HK-2 (cell line): ENCODE data around the gene AOC3.
"Not testable (repeated sequence)": the region's sequence is repeated elsewhere in the genome, so short reads cannot be mapped to it uniquely, and the experiment has no call there.

ENCODE experiments used
- DNase-seq: peaks from one replicate; pipeline ENCODE4 v3.0.0-alpha.2; 2018; ENCODE audit not compliant: unreplicated experiment

Gene AOC3

DNA sequence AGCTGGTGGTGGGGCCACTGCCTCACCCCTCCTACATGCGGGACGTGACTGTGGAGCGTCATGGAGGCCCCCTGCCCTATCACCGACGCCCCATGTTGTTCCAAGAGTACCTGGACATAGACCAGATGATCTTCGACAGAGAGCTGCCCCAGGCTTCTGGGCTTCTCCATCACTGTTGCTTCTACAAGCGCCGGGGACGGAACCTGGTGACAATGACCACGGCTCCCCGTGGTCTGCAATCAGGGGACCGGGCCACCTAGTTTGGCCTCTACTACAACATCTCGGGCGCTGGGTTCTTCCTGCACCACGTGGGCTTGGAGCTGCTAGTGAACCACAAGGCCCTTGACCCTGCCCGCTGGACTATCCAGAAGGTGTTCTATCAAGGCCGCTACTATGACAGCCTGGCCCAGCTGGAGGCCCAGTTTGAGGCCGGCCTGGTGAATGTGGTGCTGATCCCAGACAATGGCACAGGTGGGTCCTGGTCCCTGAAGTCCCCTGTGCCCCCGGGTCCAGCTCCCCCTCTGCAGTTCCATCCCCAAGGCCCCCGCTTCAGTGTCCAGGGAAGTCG, 16.8 kb downstream of the AOC3 start:
- DNase-seq: not testable (repeated sequence)

DNA sequence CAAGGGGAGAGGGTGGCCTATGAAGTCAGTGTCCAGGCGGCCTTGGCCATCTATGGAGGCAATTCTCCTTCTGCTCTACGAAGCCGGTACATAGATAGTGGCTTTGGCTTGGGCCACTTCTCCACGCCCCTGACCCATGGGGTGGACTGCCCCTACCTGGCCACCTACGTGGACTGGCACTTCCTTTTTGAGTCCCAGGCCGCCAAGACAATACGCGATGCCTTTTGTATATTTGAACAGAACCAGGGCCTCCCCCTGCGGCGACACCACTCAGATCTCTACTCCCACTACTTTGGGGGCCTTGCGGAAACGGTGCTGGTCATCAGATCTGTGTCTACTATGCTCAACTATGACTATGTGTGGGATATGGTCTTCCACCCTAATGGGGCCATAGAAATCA, 17.3 kb downstream of the AOC3 start:
- DNase-seq: no peak

GRCh38 chr17:42871647-42872046, 20.6 kb downstream of the AOC3 start:
- DNase-seq: no peak

- no peak for DNase-seq
Observed at GRCh38 chr17:42872251-42872965, 21.4 kb downstream of the AOC3 start.

DNA sequence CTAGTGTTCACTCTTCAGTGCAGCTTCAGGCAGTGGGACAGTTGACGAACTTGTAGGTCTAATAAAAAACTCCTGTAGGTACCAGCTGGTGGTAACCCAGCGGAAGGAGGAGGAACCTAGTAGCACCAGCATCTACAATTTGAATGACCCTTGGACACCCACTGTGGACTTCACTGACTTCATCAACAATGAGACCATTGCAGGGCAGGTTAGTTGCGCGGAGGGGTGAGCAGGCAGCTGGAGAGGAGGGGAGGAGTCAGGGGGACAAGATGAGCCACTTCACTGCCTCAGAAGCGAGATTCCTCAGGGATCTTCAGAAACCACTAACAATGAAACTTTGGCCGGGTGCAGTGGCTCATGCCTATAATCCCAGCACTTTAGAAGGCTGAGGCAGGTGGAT, 22.3 kb downstream of the AOC3 start:
- no peak for DNase-seq

GRCh38 chr17:42873932-42874695, 23.1 kb downstream of the AOC3 start:
- DNase-seq: not testable (repeated sequence)

DNA sequence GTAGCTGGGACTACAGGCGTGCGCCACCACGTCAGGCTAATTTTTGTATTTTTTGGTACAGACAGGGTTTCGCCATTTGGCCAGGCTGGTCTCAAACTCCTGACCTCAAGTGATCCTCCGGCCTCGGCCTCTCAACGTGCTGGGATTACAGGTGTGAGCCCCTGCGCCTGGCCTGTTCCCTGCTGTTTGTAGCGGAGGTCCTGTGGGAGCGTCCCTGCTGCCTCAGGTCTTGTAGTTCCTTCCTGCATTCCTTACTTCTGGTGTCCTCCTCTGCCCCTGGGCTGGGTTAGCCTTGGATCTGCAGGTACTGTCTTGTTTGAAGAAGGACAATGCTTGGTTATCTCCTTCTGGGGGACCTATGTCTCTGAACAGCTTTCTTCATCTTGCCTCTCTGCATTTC, 26.0 kb downstream of the AOC3 start:
- DNase-seq: no peak

DNA sequence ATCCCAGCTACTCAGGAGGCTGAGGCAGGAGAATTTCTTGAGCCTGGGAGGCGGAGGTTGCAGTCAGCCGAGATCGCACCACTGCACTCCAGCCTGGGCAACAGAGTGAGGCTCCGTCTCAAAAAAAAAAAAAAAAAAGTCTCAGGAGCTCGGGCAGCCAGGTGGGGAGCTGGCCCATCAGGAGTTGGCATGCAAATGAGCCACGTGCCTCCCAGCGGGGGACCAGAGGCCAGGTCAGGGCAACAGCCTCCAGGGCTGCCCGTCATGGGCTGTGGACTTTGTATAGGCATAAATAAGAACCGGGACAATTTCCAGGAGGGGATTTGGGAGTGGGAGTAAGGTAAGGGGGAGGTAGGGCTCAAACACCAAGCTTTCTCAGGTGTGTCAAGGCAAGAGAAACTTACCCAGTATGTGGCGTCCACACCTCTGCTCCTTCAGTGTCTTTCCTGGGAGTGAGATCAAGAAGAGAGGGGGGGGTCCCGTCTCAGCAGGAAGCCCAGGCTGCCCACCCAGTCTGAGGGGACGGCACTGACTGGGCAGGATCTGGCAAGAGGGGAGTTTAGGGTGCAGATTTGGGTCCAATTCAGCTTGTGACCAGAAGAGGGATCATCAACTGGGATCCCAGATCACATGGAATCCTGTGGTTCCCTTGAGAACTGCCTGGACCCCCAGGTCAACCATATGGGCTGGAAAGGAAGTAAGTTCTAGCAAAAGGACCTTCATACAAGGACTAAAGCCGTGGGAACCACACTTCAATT, 27.3 kb downstream of the AOC3 start:
- no peak for DNase-seq

DNA sequence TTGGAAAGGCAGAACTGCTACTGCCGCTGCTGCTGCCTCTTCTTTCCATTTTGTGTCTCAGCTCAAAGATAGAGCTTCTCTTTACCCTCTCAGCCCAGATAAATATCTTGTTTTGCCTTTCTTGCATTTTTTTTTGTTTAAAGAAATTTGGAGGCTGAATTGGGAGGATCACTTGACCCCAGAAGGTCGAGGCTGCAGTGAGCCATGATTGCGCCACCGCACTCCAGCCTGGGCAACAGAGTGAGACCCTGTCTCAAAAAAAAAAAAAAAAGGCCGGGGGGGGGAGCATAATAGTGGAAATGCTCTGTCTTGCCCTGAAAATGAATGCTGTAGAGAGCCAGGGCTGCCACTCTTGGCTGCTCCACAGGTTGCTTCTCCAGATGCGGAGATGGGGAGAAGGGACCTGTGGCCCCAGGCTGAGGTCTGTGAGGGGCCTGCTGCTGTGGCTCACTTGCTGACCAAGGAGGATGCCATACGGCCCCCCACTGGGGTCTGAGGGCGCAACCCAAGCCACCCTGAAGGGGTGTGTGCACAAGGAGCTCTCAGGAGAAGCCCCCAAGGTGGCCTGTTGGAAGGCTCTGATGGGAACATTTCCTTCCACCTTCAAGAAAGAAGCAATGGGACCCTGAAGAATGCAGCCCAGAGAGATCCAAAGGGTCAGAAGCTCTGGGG, 28.1 kb downstream of the AOC3 start:
- no peak for DNase-seq

GRCh38 chr17:42879596-42879985, 28.6 kb downstream of the AOC3 start:
- no peak for DNase-seq

DNA sequence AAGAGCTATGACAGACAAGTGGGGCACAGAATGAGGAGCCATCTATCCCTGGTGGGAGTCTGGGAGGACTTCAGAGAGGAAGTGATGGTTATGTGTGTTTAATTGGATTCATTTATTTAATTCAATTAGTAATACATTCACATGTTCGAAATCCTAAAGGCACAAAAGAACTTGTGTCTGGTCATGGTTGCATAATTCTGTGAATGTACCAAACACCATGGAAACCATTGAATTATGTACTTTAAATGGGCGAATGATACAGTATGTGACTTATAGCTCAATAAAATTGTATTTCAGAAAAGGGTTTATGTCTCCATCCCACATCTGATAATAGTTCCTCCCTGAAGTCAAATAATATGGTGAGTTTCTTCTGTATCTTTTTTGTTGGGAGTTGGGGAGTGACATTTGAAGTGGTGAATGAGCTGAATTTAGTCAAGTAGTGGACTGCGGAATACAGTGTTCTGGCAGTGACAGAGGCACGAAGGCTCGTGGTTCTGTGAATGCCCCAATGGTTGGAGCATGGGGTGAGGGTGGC, 29.8 kb downstream of the AOC3 start:
- no peak for DNase-seq

- not testable (repeated sequence) for DNase-seq
Observed at GRCh38 chr17:42881706-42882105, 30.7 kb downstream of the AOC3 start.

DNA sequence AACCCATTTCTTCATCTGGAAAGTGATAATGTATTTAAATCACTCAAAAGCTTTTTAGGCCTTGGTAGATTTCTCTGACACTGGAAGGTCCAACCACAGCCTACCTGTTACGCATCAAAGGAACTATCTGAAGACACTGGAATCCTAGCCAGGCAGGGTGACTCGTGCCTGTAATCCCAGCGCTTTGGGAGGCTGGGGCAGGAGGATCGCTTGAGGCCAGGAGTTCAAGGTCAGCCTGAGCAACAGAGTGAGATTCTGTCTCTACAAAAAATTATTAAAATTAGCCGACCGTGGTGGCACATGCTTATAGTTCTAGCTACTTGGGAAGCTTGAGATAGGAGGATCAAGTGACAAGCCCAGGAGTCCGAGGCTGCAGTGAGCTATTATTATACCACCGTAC, 31.2 kb downstream of the AOC3 start:
- DNase-seq: no peak

GRCh38 chr17:42883802-42884558, 33.0 kb downstream of the AOC3 start:
- no peak for DNase-seq

DNA sequence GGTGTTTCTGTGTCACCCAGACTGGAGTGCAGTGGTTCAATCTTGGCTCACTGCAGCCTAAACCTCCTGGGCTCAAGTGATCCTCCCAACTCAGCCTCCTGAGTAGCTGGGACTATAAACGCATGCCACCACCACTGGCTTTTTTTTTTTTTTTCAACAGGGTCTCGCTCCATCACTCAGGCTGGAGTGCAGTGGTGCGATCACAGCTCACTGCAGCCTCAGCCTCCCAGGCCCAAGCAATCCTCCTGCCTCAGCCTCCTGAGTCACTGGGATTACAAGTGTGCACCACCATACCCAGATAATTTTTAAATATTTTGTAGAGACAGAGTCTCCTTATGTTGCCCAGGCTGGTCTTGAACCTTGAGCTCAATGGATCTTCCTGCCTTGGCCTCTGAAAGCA, 34.8 kb downstream of the AOC3 start:
- not testable (repeated sequence) for DNase-seq

GRCh38 chr17:42886283-42887176, 35.5 kb downstream of the AOC3 start:
- DNase-seq: no peak

- DNase-seq: no peak
Observed at GRCh38 chr17:42889809-42890208, 38.8 kb downstream of the AOC3 start.

DNA sequence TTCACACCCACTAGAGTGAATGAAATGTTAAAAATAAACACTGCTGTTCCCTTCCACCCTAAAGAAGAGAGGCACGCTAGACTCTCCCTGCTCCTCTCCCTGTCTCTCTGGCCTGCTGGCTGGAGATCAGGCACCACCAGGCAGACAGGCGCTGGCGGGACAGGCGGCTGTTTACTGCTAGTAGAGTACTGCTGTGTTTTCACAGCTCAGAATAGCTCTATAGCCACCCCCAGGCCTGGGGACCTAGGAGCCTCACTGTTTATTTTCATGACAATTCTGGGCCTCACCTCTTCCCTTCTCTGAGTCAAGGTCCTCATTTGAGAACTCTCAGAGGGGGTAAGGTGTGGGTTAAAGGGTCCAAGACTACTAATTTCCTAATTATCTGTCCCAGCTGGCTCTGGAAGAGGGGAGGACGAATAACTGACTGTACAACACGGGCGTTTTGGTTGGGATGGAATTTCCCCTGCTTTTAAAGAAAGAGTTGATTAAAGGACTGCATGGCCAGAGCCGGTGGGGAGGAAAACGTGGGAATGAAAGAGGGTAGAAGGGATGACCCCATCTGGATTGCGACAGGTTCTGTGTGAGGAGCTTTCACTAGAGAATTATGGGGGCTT, 40.6 kb downstream of the AOC3 start:
- DNase-seq: no peak

DNA sequence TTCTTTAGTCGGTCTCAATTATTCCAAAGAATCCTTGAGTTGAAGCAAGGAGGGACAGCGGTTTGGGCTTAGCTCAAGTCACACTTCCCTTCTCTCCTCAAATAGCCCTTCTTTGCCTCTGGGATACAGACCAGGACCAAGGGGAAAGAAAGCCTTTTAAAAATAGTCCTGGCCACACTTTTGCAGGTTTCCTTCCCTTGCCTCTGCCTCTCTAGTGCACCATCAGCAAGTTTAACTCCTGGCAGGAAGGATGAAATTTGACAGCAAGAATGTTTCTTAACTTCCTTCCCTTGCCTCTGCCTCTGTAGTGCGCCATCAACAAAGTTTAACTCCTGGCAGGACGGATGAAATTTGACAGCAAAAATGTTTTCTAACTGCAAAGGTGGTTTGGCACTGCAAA, 42.4 kb downstream of the AOC3 start:
- DNase-seq: no peak
